Fibroblast of villous mesenchyme (primary cell): ENCODE measurements around the gene TMTC2. TPM values are rescaled to one million over a fixed set of nuclear protein-coding genes. Genes with fewer than 3 reads are reported as not detected.

Experiments
- DNase-seq: peaks from one replicate; pipeline ENCODE4 v3.0.0-alpha.2; 2010; ENCODE audit warnings: low read depth
- H3K4me3 ChIP-seq: 2 replicates; pipeline ENCODE4 v1.5.1; 2011; ENCODE audit warnings: low read depth, mild to moderate bottlenecking, low read length
- total RNA-seq: library from RNA; depleted of rRNA; stranded (reverse); fragments of >200 nt; gene quantifications from 2 replicates; pipeline ENCODE4 v1.2.3, GENCODE V29; 2012
- TF ChIP-seq, protein P1 (sequence below): IDR thresholded peaks from 2 replicates; pipeline ENCODE4 v1.5.1; 2012; ENCODE audit warnings: low read depth, mild to moderate bottlenecking, low read length; ENCODE audit not compliant: insufficient read depth

The TMTC2 gene
- total RNA-seq, 1 donor, result 5.2 TPM

GRCh38 chr12:82832096-82832495 is 145.4 kb downstream of the TMTC2 start:
- DNase-seq, result no peak
- H3K4me3 ChIP-seq, result no peak overlapping the region
- TF ChIP-seq, protein P1, sequence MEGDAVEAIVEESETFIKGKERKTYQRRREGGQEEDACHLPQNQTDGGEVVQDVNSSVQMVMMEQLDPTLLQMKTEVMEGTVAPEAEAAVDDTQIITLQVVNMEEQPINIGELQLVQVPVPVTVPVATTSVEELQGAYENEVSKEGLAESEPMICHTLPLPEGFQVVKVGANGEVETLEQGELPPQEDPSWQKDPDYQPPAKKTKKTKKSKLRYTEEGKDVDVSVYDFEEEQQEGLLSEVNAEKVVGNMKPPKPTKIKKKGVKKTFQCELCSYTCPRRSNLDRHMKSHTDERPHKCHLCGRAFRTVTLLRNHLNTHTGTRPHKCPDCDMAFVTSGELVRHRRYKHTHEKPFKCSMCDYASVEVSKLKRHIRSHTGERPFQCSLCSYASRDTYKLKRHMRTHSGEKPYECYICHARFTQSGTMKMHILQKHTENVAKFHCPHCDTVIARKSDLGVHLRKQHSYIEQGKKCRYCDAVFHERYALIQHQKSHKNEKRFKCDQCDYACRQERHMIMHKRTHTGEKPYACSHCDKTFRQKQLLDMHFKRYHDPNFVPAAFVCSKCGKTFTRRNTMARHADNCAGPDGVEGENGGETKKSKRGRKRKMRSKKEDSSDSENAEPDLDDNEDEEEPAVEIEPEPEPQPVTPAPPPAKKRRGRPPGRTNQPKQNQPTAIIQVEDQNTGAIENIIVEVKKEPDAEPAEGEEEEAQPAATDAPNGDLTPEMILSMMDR, result no peak

DNA sequence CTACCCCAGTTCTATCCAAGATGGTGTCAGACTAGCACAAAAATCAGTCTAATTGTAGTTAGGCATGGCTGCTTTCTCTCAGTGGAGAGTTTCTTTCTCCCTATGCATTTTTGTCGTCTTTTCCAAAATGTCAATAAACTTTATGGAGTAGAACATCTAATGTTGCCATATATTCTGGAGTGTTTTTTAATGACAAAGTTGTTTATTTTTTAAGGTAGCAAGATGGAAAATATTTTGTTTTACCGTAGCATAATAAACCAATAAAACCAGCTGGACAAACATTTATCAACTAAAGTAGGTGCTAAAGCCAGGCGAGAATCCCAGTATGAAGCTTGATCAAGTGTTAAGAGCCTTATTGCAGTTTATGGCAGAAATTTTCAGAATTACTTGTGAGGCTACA is 146.3 kb downstream of the TMTC2 start:
- no peak for DNase-seq
- TF ChIP-seq, protein P1, result no peak
- H3K4me3 ChIP-seq, result no peak overlapping the region

- TF ChIP-seq, protein P1, result no peak
- DNase-seq, result peak; percentile 5
- H3K4me3 ChIP-seq, result no peak overlapping the region
Measured at GRCh38 chr12:82833481-82833880, 146.8 kb downstream of the TMTC2 start.

DNA sequence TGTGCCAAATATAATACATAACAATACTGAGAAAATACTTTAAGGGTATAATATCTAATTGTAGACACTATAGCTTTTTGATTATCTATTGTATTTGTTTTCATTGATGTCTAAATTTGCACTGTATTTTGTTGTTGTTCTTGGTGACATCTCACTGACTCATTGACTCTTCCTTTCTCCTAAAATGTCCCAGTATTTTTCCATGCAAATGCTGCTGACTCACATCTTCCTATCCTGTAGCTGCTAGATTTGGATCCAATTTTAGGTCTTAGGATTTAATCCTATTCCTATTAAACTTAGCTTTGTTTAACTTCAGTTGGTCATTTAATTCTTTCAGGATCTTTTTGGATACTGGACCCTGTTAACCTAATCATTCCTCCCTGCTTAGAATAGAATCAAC is 148.5 kb downstream of the TMTC2 start:
- TF ChIP-seq, protein P1, result no peak
- DNase-seq, result peak; percentile 55
- no peak overlapping the region for H3K4me3 ChIP-seq

DNA sequence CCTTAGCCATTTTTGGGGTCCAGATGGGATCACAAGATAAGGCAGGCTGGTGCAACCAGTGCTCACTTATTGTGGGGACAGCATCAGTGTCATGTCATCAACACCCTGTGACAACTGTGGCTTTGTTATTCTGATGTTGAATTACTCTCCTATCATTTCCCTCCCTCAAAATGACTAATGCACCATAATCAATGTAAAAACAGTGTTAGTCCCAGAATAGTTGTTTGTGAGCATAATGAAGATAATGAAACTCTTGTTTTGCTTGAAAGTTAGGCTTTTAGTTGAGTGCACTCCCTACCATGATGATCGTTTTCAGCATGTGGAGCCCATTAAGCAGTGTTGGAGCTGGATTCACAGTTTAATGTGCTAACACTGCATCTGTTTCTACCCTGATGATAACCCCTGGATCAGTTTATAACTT is 151.4 kb downstream of the TMTC2 start:
- H3K4me3 ChIP-seq, result no peak overlapping the region
- no peak for DNase-seq
- TF ChIP-seq, protein P1, result no peak

DNA sequence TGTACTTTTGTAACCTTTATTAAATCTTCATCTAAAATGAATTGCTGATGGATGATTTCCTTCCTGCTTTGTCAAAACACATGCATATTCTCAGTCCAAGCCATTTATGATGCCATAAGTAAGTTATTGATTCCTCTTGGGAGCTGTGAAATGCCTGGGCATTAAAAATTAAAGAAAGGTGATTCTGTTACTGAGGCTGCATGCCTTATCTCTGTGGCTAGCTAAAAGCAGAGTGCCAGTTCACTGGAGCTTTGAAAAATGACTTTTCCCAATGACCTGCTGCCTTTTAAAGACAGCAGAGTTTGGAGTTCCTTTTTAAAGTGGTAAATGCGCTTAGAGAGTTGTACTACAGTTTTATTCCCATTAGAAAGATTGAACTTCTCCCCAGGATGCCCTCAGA is 152.1 kb downstream of the TMTC2 start:
- TF ChIP-seq, protein P1, result no peak
- DNase-seq, result no peak
- no peak overlapping the region for H3K4me3 ChIP-seq

GRCh38 chr12:82839796-82840195 is 153.1 kb downstream of the TMTC2 start:
- TF ChIP-seq, protein P1, result no peak
- H3K4me3 ChIP-seq, result no peak overlapping the region
- DNase-seq, result no peak
